NCI-H2107 treated with DMSO at 0.1 percent for 48 hours (cell line): ENCODE results near the gene SF3B1.

ENCODE experiments used
- DNase-seq: peaks from one replicate; lab custom pipeline; 2025; ENCODE audit not compliant: unreplicated experiment; lab: John Stamatoyannopoulos, UW

SF3B1 gene

GRCh38 chr2:197348721-197349360 is 86.0 kb downstream of the SF3B1 start:
- DNase-seq = peak; percentile 37

- DNase-seq = no peak
Observed at GRCh38 chr2:197345846-197346370, 88.9 kb downstream of the SF3B1 start.

GRCh38 chr2:197343968-197344367 is 90.9 kb downstream of the SF3B1 start:
- peak; percentile 6 for DNase-seq

GRCh38 chr2:197340591-197340990 is 94.2 kb downstream of the SF3B1 start:
- DNase-seq = no peak
